H1 (cell line): Measurements from ENCODE around the gene HAUS2. TPM values are rescaled to one million over a fixed set of nuclear protein-coding genes. Genes with fewer than 3 reads are reported as not detected.

Experiments used
- ATF2 ChIP-seq: IDR thresholded peaks from 2 replicates; pipeline ENCODE4 v1.6.1; 2012; ENCODE audit warnings: low read length, inconsistent platforms
- CHD1 ChIP-seq: IDR thresholded peaks from 2 replicates; pipeline ENCODE4 v1.6.1; 2012; ENCODE audit warnings: low read depth, low read length, improper control_type of control experiment
- HDAC2 ChIP-seq, 2 experiments: fragments of 300-600 bp in 1 of 2; sonication (generic) in 1 of 2; IDR thresholded peaks; 2 replicates each; pipeline ENCODE4 v1.6.1; 2011 to 2012; ENCODE audit warnings: low read depth in 2 of 2, low read length in 2 of 2, mild to moderate bottlenecking in 2 of 2, moderate library complexity in 2 of 2, borderline replicate concordance in 1 of 2, inconsistent platforms in 1 of 2
- KDM4A ChIP-seq: IDR thresholded peaks from one replicate; pipeline ENCODE4 v1.7.1; 2012; ENCODE audit warnings: low read depth, mild to moderate bottlenecking, moderate library complexity, low read length, inconsistent platforms; ENCODE audit not compliant: severe bottlenecking
- polyA plus RNA-seq, 7 experiments: library from polyadenylated mRNA; depleted of rRNA in 3 of 7; stranded (reverse) in 5 of 7; unstranded in 2 of 7; fragments of >200 nt in 5 of 7; fragments of 200-250 nt in 2 of 7; gene quantifications; 1 replicate in 5 of 7; 2 replicates in 1 of 7; 4 replicates in 1 of 7; pipeline versions ENCODE4 v1.2.1 to v1.2.3, GENCODE V29; 2011 to 2013; ENCODE audit warnings: missing spikeins in 2 of 7, mixed read lengths in 2 of 7
- total RNA-seq: library from RNA; stranded (reverse); fragmentation: NEBNext Ultra II Directional; extraction: Animal tissue kit (Norgen Biotek cat#: 25700); gene quantifications from 2 replicates; pipeline ENCODE4 v1.2.1, GENCODE V29; 2021

Gene HAUS2
- total and polyA plus RNA-seq, 2 of the 8 experiments (the other 6 are each of a cell fraction or from before 2014, with no cell fraction given): 12.1 to 33.5 TPM

- TF ChIP-seq HDAC2 (IDR thresholded peaks at IDR 0.05; ENCODE audit: borderline replicate concordance in 1 of 2, low read depth in 2 of 2, low read length in 2 of 2): no peak
- no peak for TF ChIP-seq KDM4A
- no peak for TF ChIP-seq ATF2
- TF ChIP-seq CHD1: no peak
Observed at GRCh38 chr15:42511007-42511391, 37.6 kb upstream of the HAUS2 start (continued).
